ENCODE data around the gene EVL.
A peak's percentile ranks its signal among the peaks of the same experiment; 100 is the strongest.
"Not testable (repeated sequence)": the region's sequence is repeated elsewhere in the genome, so short reads cannot be mapped to it uniquely, and the experiment has no call there.

EVL gene

GRCh38 chr14:100065111-100065871 lies at the start of gene EVL:
EVL (plus strand) TSS chr14:100065422; CDS start chr14:100065501, 79 bp downstream.
- DNase-seq: no peak

- DNase-seq: no peak
These were observed 47.7 kb upstream of the EVL start for GRCh38 chr14:100017553-100017952.

- no peak for DNase-seq
These were observed 47.2 kb upstream of the EVL start for GRCh38 chr14:100018054-100018453.

GRCh38 chr14:100018482-100018881 lies 46.7 kb upstream of the EVL start:
- DNase-seq: no peak

- peak; percentile 4 for DNase-seq
These were observed 46.0 kb upstream of the EVL start for GRCh38 chr14:100019156-100019744.

GRCh38 chr14:100020629-100021028 lies 44.6 kb upstream of the EVL start:
- DNase-seq: no peak

GRCh38 chr14:100022772-100023451 lies 42.3 kb upstream of the EVL start:
- DNase-seq: peak; percentile 75

GRCh38 chr14:100025111-100025510 lies 40.1 kb upstream of the EVL start:
- peak; percentile 26 for DNase-seq

GRCh38 chr14:100027771-100028490 lies 37.3 kb upstream of the EVL start:
- no peak for DNase-seq

- peak; percentile 41 for DNase-seq
These were observed 36.1 kb upstream of the EVL start for GRCh38 chr14:100028990-100029677.

GRCh38 chr14:100030006-100030405 lies 35.2 kb upstream of the EVL start:
- not testable (repeated sequence) for DNase-seq

- DNase-seq: peak; percentile 26
These were observed 34.6 kb upstream of the EVL start for GRCh38 chr14:100030452-100031153.

- DNase-seq: peak; percentile 96
These were observed 33.5 kb upstream of the EVL start for GRCh38 chr14:100031506-100032281.

- DNase-seq: peak; percentile 40
These were observed 32.5 kb upstream of the EVL start for GRCh38 chr14:100032738-100033137.

GRCh38 chr14:100033347-100034075 lies 31.7 kb upstream of the EVL start:
- DNase-seq: no peak

- no peak for DNase-seq
These were observed 30.8 kb upstream of the EVL start for GRCh38 chr14:100034468-100034867.

GRCh38 chr14:100034961-100035500 lies 30.2 kb upstream of the EVL start:
- DNase-seq: no peak

- no peak for DNase-seq
These were observed 29.5 kb upstream of the EVL start for GRCh38 chr14:100035700-100036099.

GRCh38 chr14:100037353-100037752 lies 27.9 kb upstream of the EVL start:
- no peak for DNase-seq

GRCh38 chr14:100038065-100038464 lies 27.2 kb upstream of the EVL start:
- no peak for DNase-seq
